ENCODE data around the gene TESK2. TPM values are rescaled to one million over a fixed set of nuclear protein-coding genes. Genes with fewer than 3 reads are reported as not detected.
"Not testable (repeated sequence)": the region's sequence is repeated elsewhere in the genome, so short reads cannot be mapped to it uniquely, and the experiment has no call there.

TESK2 gene
- 1 to 10 TPM; 3.1 to 3.3 TPM for total RNA-seq

- intact Hi-C loops (cut with DNase I, micrococcal nuclease): loop anchor here (1.0 to 10.0 kb wide), 14 partner anchors 9 to 1519 kb away; partner anchors contain the start of genes CCDC163 (in 2 of the 2), MMACHC (in 2 of the 2), MUTYH (in 2 of the 2) and TOE1 (in 2 of the 2)
- no peaks in the 10 kb centered on the region for H3K27me3 Mint-ChIP-seq
- peak; percentile 94 for ATAC-seq
Measured at GRCh38 chr1:45490626-45491486, at the start of gene TESK2. Gene TESK2, minus strand, starts transcription at chr1:45491163. Its CDS starts 33,378 bp downstream, at chr1:45457785.

GRCh38 chr1:45536886-45537285, 45.9 kb upstream of the TESK2 start:
- DNase-seq: no peak
- intact Hi-C loops (cut with DNase I, micrococcal nuclease): loop anchor here in 1 of 2 experiments (2.0 kb wide), 1 partner anchor 14 kb away; no protein-coding TSS in a partner anchor
- Mint-ChIP-seq H3K27ac (no peak overlapping the region), H3K27me3 (no peaks in the 10 kb centered on the region), H3K36me3 (ENCODE audit: low read depth) (no peaks in the 10 kb centered on the region), H3K4me3 (no peak overlapping the region), H3K9me3 (ENCODE audit: low read depth) (no peaks in the 10 kb centered on the region), H3K4me1 (peaks cover 13% of the 10 kb centered on the region)
- POLR2A ChIA-PET: interaction anchor here (1.6 kb wide), 1 partner anchor 15 kb away, joined by 11 read pairs; the partner anchor contains the start of gene PRDX1
- CTCF ChIA-PET: interaction anchor here (0.5 to 1.2 kb wide), 4 partner anchors 12 to 116 kb away, joined by 3 to 4 read pairs (median 3); no protein-coding TSS in a partner anchor
- no peak for ATAC-seq

More at GRCh38 chr1:45490626-45491486, at the start of gene TESK2:
- Mint-ChIP-seq H3K27ac (no peak within 1 kb of the TSS), H3K4me1 (peaks cover 4% of the 10 kb centered on the region), H3K36me3 (ENCODE audit: low read depth) (no peaks in the 10 kb centered on the region), H3K4me3 (no peak within 1 kb of the TSS), H3K9me3 (ENCODE audit: low read depth) (no peaks in the 10 kb centered on the region)
- ChIA-PET CTCF (interaction anchor here (0.6 to 9.3 kb wide), 17 partner anchors 10 to 706 kb away, joined by 3 to 170 read pairs (median 5); partner anchors contain the start of genes CCDC163, MMACHC, MUTYH and TOE1), POLR2A (interaction anchor here (0.6 to 4.0 kb wide), 8 partner anchors 9 to 769 kb away, joined by 3 to 36 read pairs (median 7); partner anchors contain the start of genes CCDC163, MMACHC, MUTYH and NASP)
- peak; percentile 97 for DNase-seq

- Mint-ChIP-seq H3K27ac (no peak overlapping the region), H3K27me3 (no peaks in the 10 kb centered on the region), H3K4me1 (peaks cover 15% of the 10 kb centered on the region), H3K4me3 (no peak overlapping the region), H3K36me3 (ENCODE audit: low read depth) (no peaks in the 10 kb centered on the region), H3K9me3 (ENCODE audit: low read depth) (no peaks in the 10 kb centered on the region)
- ATAC-seq (peak; percentile 93), DNase-seq (no peak)
- POLR2A ChIA-PET: interaction anchor here (1.6 kb wide), 1 partner anchor 15 kb away, joined by 11 read pairs; the partner anchor contains the start of gene PRDX1
- CTCF ChIA-PET: interaction anchor here (0.7 to 1.2 kb wide), 6 partner anchors 12 to 727 kb away, joined by 3 to 5 read pairs (median 3); partner anchors contain the start of gene PRDX1
- intact Hi-C loops (cut with DNase I, micrococcal nuclease): loop anchor here in 1 of 2 experiments (2.0 kb wide), 1 partner anchor 13 kb away; no protein-coding TSS in a partner anchor
Measured at GRCh38 chr1:45535988-45536766, 45.2 kb upstream of the TESK2 start.

- DNase-seq (no peak), ATAC-seq (no peak)
- POLR2A ChIA-PET: interaction anchor here (0.5 kb wide), 1 partner anchor 13 kb away, joined by 3 read pairs; no protein-coding TSS in a partner anchor
- H3K4me1 Mint-ChIP-seq: peaks cover 12% of the 10 kb centered on the region
- no peak overlapping the region for H3K27ac Mint-ChIP-seq
- no peaks in the 10 kb centered on the region for H3K36me3 Mint-ChIP-seq (ENCODE audit: low read depth)
- H3K4me3 Mint-ChIP-seq: no peak overlapping the region
- H3K9me3 Mint-ChIP-seq (ENCODE audit: low read depth): no peaks in the 10 kb centered on the region
- intact Hi-C loops (cut with DNase I, micrococcal nuclease): no loop called here
- CTCF ChIA-PET: interaction anchor here (0.6 kb wide), 1 partner anchor 31 kb away, joined by 4 read pairs; the partner anchor contains the start of gene MMACHC
- H3K27me3 Mint-ChIP-seq: no peaks in the 10 kb centered on the region
Measured at GRCh38 chr1:45531873-45532272, 40.9 kb upstream of the TESK2 start.

GRCh38 chr1:45530632-45531135, 39.7 kb upstream of the TESK2 start:
- CTCF ChIA-PET: interaction anchor here (1.3 kb wide), 1 partner anchor 18 kb away, joined by 4 read pairs; no protein-coding TSS in a partner anchor
- ATAC-seq (no peak), DNase-seq (no peak)
- no peak overlapping the region for H3K4me3 Mint-ChIP-seq
- H3K27me3 Mint-ChIP-seq: peaks cover 2% of the 10 kb centered on the region
- intact Hi-C loops (cut with DNase I, micrococcal nuclease): no loop called here
- H3K27ac Mint-ChIP-seq: no peak overlapping the region
- no peaks in the 10 kb centered on the region for H3K9me3 Mint-ChIP-seq (ENCODE audit: low read depth)
- H3K36me3 Mint-ChIP-seq (ENCODE audit: low read depth): no peaks in the 10 kb centered on the region
- peaks cover 2% of the 10 kb centered on the region for H3K4me1 Mint-ChIP-seq
- POLR2A ChIA-PET: no interaction called here

- Mint-ChIP-seq H3K27ac (no peak overlapping the region), H3K4me1 (peaks cover 24% of the 10 kb centered on the region), H3K27me3 (peaks cover 4% of the 10 kb centered on the region), H3K36me3 (ENCODE audit: low read depth) (peaks cover under 1% of the 10 kb centered on the region), H3K4me3 (no peak overlapping the region), H3K9me3 (ENCODE audit: low read depth) (no peaks in the 10 kb centered on the region)
- CTCF ChIA-PET: interaction anchor here (1.0 kb wide), 1 partner anchor 41 kb away, joined by 4 read pairs; no protein-coding TSS in a partner anchor
- intact Hi-C loops (cut with DNase I, micrococcal nuclease): loop anchor here in 1 of 2 experiments (2.0 kb wide), 1 partner anchor 223 kb away; no protein-coding TSS in a partner anchor
- ATAC-seq (no peak), DNase-seq (no peak)
- POLR2A ChIA-PET: no interaction called here
Measured at GRCh38 chr1:45526135-45526644, 35.2 kb upstream of the TESK2 start.

- ChIA-PET POLR2A (interaction anchor here (0.6 kb wide), 1 partner anchor 33 kb away, joined by 3 read pairs; the partner anchor contains the start of gene TESK2), CTCF (interaction anchor here (0.8 to 1.7 kb wide), 3 partner anchors 19 to 45 kb away, joined by 4 to 8 read pairs (median 5); no protein-coding TSS in a partner anchor)
- not testable (repeated sequence) for H3K27me3 Mint-ChIP-seq; H3K9me3 Mint-ChIP-seq (ENCODE audit: low read depth); H3K4me3 Mint-ChIP-seq; ATAC-seq; H3K27ac Mint-ChIP-seq; H3K36me3 Mint-ChIP-seq (ENCODE audit: low read depth); DNase-seq
- intact Hi-C loops (cut with DNase I, micrococcal nuclease): loop anchor here (2.0 to 5.0 kb wide), 4 partner anchors 13 to 747 kb away; partner anchors contain the start of genes GPBP1L1 (in 1 of the 2), RPS8 (in 1 of the 2) and TMEM69 (in 1 of the 2)
- peaks cover 37% of the 10 kb centered on the region for H3K4me1 Mint-ChIP-seq
Measured at GRCh38 chr1:45523975-45524374, 33.0 kb upstream of the TESK2 start.

- peaks cover 42% of the 10 kb centered on the region for H3K4me1 Mint-ChIP-seq
- H3K4me3 Mint-ChIP-seq: peak overlapping the region; percentile 23
- H3K27me3 Mint-ChIP-seq; DNase-seq; POLR2A ChIA-PET; H3K9me3 Mint-ChIP-seq (ENCODE audit: low read depth): not testable (repeated sequence)
- peaks cover 15% of the 10 kb centered on the region for H3K36me3 Mint-ChIP-seq (ENCODE audit: low read depth)
- CTCF ChIA-PET: interaction anchor here (0.8 to 1.7 kb wide), 3 partner anchors 20 to 46 kb away, joined by 4 to 8 read pairs (median 5); no protein-coding TSS in a partner anchor
- H3K27ac Mint-ChIP-seq: peak overlapping the region; percentile 58
- ATAC-seq: peak; percentile 11
- intact Hi-C loops (cut with DNase I, micrococcal nuclease): loop anchor here (2.0 to 5.0 kb wide), 4 partner anchors 13 to 746 kb away; partner anchors contain the start of genes GPBP1L1 (in 1 of the 2), RPS8 (in 1 of the 2) and TMEM69 (in 1 of the 2)
Measured at GRCh38 chr1:45523516-45523915, 32.6 kb upstream of the TESK2 start.

- H3K4me1 Mint-ChIP-seq: peaks cover 42% of the 10 kb centered on the region
- H3K4me3 Mint-ChIP-seq: peak overlapping the region; percentile 96
- DNase-seq (peak; percentile 31), ATAC-seq (peak; percentile 28)
- CTCF ChIA-PET: interaction anchor here (0.6 to 2.6 kb wide), 5 partner anchors 10 to 47 kb away, joined by 3 to 14 read pairs (median 8); partner anchors contain the start of gene AKR1A1
- intact Hi-C loops (cut with DNase I, micrococcal nuclease): loop anchor here (1.0 to 5.0 kb wide), 6 partner anchors 14 to 745 kb away; partner anchors contain the start of genes TMEM69 (in 2 of the 2), GPBP1L1 (in 1 of the 2) and RPS8 (in 1 of the 2)
- no peaks in the 10 kb centered on the region for H3K9me3 Mint-ChIP-seq (ENCODE audit: low read depth)
- H3K27ac Mint-ChIP-seq: peak overlapping the region; percentile 94
- H3K27me3 Mint-ChIP-seq: peaks cover 4% of the 10 kb centered on the region
- peaks cover 16% of the 10 kb centered on the region for H3K36me3 Mint-ChIP-seq (ENCODE audit: low read depth)
- POLR2A ChIA-PET: interaction anchor here (0.5 to 2.7 kb wide), 34 partner anchors 13 to 801 kb away, joined by 3 to 27 read pairs (median 4); partner anchors contain the start of genes AKR1A1, CCDC163, EIF2B3 and GPBP1L1
Measured at GRCh38 chr1:45522324-45523104, 31.6 kb upstream of the TESK2 start.

Data from activated CD4-positive, alpha-beta T cell treated with anti-CD3 and anti-CD28 coated beads for 36 hours (primary cell).